CD4-positive, alpha-beta T cell treated with Interleukin-4 for 1 hour (primary cell): ENCODE results near the gene ASAP3.

ENCODE experiments used
- DNase-seq, 2 donors: peaks; one replicate each; pipeline ENCODE4 v3.0.0-alpha.2; 2020 to 2022

Gene ASAP3

GRCh38 chr1:23448846-23449245 lies 35.1 kb downstream of the ASAP3 start:
- no peak for DNase-seq

- DNase-seq: no peak
These were observed 37.2 kb downstream of the ASAP3 start for GRCh38 chr1:23446661-23447310.

DNA sequence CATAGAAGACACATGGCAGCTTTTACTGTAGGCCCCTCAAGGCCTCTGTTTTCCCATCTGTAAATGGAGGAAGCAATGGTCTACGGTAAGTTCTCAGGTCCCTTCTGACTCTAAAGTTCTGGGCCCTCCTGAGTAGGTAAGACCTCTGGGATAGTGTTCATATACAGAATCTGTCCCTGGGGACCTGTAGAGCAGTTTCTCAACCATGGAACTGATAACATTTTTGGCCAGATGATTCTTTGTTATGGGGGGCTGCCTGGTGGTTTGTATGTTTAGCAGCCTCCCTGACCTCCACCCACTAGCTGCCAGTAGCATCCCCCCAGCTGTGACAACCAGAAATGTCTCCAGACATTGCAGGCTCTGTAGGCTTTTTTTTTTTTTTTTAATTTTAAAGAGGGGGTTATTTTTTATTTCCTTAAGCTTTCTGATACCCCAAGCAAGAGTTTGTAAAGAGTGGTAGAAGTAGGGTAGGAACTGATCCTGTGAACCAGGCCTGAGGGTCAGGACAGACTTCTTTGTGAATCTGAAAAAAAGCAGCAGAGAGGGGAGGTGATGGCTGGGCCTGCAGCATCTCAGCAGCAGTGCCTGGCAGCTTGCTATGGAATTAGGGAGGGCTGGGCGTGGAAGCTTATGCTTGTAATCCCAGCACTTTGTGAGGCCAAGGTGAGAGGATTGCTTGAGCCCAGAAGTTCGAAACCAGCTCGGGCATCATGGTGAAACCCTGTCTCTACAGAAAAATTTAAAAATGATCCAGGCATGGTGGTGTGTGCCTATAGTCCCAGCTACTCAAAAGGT lies 39.2 kb downstream of the ASAP3 start:
- no peak for DNase-seq

DNA sequence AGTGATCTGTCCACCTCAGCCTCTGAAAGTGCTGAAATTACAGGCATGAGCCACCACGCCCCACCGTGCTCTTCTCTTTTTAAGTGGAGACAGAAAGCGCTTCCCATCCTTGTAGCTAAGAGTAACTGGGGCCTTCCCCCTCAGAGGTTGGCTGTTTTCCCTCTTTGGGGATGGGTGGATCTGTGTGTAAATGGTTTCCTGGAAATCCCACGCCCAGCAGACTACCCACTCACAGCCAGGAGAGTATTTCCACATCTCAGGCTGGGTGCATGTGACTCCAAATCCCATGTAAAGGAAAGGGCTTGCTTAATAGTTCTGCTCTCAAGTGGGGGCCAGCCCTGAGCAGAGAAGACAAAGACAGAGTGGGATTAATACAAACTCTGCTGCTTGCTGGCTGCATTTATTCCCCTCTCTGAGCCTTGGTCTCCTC lies 39.9 kb downstream of the ASAP3 start:
- DNase-seq: no peak

DNA sequence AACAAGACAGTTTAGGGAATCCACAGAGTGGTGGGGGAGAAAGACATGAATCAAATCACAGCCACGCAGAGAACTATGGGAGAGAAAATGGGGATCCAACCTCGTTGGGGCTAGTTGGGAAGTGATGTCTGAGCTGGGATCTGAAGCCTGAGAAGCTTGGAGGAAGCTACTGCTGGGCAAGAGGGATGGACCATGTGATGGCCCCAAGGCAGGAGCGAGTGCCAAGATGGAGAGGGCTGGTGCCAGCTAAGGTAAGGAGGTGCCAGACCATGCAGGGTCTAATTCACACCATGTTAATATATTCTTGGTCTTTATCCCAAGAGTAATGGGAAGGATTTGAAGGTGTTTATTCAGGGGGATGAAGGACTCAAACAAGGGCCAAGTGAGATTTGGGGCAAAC lies 41.2 kb downstream of the ASAP3 start:
- no peak for DNase-seq

DNA sequence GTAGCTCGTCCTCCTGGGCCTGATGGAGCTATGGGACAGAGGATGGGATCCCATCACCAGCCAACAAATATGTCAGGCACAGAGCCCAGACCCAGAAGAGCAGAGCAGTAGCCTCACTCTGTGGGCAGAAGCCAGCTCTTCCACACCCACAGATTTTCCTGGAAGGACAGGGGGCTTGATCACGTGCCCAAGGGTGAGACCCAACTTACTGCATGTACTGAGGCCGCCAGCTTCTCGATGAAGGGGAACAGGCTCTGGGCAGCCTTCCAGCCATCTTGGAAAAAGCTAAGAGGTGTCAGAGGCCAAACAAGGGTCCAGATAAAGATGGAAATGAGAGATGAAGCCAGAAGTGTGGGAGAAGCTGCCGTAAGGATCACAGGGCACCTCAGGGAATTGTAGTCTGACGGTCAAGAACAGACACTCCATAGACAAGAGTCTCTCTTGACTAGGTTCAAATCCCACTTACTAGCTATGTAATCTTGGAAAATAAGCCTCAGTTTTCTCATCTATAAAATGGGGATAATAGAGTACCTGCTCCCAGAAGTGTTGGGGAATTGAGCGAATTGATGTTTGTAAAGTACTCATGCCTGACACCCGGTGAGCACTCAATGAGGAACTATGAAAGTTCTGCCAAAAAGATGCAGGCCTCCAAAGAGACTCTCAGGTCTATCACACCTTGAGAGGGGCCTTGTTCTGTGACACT lies 42.4 kb downstream of the ASAP3 start:
- DNase-seq: no peak

DNA sequence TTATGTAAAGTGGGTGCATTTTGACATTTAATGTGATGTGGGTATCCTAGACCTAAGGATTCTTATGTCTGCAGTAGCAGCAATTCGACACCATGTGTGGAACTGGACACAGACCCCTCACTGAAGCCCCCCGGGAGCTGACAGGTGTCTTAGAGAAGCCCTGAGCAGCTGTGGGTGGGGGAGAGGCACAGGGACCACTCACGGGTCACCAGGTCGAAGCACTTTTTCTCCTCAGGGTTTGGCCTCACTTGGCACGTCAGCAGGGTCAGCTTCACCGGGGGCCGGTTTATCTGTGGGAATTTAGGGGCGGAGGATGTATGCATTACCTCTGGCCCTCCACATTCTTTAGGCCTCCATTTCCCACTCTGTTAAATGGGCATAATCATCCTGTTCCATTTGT lies 45.4 kb downstream of the ASAP3 start:
- no peak for DNase-seq

GRCh38 chr1:23437355-23437664 lies 46.7 kb downstream of the ASAP3 start:
- DNase-seq: no peak

DNA sequence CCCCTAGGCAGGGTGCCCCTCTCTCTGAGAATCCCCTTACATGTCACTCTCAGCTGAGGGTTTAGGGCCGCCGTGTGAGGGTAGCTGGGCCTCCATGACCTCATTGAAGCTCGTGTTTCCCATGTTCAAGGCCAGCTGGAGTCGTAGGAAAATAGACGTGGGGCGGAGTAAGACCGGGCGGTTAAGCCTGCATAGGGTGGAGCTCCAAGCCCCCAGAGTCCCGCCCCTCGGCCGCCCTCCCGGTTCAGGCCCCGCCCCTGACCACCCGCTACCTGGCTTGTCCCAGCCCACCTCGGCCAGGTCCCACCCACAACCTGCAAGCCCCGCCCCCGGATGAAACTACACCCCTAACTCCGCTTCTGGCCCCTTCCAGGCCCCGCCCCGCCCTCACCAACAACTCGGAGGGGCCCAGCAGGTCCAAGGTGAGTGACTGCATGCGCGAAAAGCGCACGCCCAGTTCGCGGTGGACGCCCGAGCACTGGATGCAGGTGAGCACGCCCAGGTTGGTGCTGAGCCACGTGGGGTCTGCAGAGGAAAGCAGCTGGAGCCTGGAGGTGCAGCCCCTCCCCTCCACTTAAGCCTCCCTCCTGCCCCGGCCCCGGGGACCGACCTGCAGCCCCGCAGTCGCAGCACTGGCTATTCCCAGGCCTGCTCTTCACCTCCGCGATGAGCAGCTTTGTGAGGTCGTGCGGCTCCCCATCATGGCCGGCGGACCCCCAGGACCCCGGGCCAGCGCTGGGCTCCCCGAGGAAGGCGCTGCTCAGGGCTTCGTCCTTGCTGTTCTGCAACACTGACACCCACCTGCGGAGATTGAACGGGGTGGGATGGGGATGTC lies 47.2 kb downstream of the ASAP3 start:
- peak; percentile 58 to 60 for DNase-seq

- DNase-seq: no peak
These were observed 49.7 kb downstream of the ASAP3 start for GRCh38 chr1:23434260-23434775.

- no peak for DNase-seq
These were observed 50.9 kb downstream of the ASAP3 start for GRCh38 chr1:23433122-23433521.

DNA sequence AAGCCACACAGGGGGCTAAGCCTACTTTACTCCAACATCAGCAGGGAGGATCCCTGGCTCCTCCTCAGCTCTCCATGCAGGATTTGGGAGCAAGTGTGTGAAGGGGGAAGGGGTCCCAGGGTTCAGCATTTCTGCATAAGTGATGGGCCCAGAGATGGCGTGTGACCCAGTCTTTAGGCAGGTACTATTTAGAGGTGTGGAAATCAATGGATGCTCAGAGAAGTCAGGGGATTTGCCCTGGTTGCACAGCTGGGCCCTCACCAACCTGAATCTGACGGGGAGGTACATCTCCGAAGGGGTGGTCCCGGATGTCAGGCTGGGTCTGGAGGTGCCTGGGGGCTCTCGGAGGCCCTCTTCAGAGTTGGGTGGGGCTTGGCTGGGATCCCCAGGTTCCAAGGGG lies 52.5 kb downstream of the ASAP3 start:
- DNase-seq: no peak

DNA sequence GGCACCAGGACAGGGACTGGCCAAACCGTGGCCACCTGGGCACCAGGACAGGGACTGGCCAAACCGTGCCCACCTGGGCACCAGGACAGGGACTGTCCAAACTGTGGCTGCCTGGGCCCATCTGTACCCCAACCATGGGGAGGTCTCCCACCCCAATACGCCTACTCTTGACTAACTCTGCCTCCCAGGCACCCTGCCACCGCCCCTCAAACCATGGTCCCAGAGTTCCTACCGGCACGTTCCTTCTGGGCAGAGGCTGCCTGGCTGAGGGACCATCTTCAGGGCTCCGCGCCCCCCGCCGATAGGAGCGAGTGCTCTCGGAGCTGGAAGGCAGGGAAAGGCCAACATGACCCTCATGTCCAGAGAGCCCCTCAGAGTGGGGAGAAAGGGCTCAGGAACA lies 53.2 kb downstream of the ASAP3 start:
- no peak for DNase-seq

GRCh38 chr1:23428136-23428905 lies 55.7 kb downstream of the ASAP3 start:
- DNase-seq: no peak

DNA sequence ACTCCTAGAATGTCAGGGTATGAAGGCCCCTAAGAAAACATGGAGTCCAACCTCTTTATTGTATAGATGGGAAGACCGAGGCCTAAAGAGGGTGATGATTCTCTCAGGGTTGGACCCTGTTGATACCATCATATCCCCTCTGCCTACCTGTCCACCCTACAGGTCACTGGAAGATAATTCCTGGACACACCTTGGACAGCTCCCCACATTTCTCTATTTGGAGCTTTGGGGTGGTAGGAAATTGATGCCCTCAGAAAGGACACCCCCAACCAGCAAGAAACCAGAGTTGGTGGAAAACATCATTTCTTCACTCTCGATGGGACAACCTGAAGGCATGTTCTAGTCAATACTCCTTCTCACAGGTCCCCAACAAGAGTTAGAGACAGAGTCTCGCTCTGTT lies 56.4 kb downstream of the ASAP3 start:
- DNase-seq: no peak

- no peak for DNase-seq
These were observed 57.2 kb downstream of the ASAP3 start for GRCh38 chr1:23426828-23427227.

DNA sequence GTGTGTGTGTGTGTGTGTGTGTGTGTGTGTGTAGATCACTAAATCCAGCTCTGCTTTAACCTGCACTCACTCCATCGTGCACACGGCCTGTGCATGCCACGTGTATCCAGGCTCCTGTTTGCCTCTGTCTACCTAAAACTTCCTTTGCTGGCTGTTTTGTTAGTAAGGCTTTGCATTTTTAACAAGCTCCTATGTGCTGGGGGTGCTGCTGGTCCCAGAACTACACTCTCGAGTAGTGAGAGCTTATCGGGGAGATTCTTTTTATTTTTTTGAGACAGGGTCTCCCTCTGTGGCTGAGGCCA lies 58.8 kb downstream of the ASAP3 start:
- no peak for DNase-seq

DNA sequence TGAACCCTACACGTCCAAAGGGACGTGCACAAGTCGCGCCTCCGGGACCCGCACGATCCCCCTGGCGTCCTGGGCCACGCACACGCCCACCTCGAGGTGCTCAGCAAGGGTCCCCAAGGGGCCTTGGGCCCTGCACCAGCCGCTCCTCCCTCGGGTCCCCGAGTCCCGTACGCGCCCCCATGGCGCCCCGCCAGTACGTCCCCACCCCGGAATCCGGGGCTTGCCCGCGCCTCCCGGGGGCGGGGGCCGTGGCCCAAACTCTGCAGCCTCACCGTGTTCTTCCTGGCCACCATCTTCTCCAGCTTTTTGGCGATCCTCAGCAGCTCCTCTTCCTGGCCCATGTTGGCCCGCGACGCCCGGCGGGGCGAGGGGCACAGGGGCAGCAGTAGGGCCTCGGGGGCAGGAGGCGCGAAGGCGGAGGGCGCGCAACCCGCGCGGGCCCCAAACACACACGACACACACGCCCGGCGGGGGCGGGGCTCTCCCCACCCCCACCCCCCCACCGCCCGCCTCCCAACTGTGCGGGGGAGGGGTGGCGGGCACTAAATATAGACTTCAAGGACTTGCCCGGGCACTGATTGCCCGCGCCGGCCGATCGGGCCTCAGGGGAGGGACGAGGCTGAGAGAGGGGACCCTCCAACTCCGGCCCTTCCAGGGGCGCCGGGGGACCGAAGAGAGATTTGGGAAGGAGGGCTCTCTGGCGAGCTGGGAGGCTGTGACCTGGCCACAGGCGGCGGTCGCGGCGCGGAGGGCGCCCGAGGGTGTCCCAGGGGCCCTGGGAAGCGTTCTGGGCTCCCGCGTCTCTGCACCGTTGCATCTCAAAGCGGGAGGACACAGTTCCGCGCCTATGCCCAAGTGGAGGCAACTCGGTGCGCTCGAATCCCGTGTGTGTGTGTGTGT lies 59.4 kb downstream of the ASAP3 start, which contains the start of gene TCEA3:
Gene TCEA3 (minus strand): TSS at position 456 of the 900 bp plus-strand sequence. CDS start 115 bp downstream, at position 341.
- DNase-seq: peak; percentile 22 to 39

DNA sequence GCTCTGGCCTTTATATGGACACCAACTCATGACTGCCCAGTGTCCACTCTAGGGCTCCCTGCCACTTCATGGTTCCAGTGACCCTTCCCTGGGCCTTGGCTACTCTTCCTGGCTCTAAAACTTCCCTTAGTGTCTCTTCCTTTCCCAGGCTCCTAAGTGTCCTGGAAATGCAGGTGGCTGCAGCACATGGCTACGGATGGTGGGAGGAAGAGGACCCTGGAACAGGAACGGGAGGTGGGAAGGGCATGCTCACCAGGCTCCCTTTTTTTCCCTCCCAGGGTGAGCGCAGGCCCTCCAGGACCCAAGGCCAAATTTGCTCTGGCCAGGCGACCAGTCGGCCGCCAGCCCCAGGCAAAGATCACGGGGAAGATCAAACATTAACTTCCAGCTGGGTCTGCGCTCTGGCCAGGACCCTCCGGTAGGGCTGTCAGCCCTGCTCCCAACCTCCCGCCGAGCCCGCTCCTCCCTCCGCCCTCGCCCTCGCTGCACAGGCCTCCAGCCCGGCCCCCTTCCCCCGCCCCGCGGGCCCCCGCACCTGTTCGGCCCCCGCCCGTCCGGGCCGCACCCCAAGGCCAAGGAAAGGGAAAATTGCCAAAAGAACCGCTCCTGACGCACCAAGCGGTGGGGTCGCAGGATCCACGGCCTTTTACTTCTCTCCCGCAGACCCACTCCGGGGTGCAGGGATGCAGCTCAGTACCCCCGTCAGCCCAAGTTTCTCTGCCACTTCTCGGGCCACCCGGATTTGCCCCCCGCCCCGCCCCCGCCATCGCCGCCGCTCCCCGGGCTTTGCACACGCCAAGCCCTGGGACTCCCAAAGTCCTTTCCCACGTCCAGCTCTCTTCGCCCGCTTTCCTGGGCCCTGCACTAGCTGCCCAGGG lies 60.3 kb downstream of the ASAP3 start:
- DNase-seq: no peak

- DNase-seq: no peak
These were observed 61.0 kb downstream of the ASAP3 start for GRCh38 chr1:23422941-23423340.
